HPDE6-E6E7 (cell line): Measurements from ENCODE around the gene SDK2.

ENCODE experiments used
- DNase-seq: peaks from one replicate; pipeline ENCODE4 v3.0.0; 2011; ENCODE audit warnings: missing footprints; ENCODE audit errors: extremely low spot score

The SDK2 gene

DNA sequence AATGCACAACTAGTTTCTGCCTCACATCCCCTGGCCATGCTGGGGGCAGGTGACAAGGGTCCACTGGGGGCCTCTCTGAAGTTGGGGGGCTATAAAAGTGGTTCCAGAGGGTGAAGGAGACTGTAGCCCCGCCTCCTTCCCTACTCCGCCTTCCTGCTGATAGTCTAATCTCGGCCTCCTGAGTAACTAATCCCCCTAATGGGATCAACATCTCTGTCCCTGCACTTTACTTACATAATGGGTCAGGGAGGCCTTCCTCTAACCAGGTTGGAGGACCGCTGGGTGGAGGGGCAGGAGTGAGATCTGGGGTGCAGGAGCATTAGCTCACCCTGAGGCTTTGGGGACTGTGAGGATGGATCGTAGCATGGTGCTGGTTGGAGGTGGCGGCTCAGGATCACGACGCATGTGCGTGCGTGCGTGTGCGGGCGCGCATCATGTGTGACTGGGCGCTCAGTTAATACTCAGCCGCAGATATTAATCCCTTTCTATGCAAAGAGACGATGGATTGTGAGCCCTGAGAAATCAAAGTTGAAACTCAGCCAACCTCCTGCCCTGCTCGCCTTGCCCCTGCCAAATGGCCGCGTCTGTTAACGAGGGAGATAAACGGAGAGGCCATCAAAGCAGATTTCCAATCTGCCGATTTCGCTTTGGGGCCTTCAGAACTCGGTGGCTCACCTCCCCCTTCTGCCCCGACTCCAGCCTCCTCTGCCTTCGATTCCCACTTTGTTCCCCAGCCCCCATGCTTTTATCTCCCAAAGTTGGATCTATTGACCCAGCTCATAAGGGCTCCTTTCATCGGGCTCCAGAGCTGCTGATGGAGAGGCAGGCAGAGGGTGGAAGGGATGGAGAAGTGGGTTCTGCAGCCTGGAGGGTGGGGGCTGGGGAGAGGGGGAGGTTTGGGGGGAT is 107.3 kb downstream of the SDK2 start:
- no peak for DNase-seq

DNA sequence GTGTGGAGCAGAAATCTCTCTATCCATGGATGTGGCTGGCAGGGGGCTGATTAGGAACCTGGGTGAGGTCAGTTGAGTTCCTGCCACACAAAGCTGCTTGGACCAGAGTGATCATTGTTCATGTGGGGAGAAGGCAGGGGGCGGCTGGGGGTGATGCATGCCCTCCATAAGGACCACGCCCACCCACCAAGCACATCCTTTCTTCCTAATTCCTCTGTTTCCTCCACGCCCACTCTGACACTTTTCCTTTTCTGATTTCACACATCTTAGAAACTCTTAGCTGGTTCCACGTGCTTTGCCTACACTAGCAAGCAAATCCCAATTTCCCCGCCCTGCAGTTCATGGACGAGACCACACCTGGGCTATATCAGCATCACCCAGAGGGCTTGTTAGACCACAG is 108.5 kb downstream of the SDK2 start:
- DNase-seq: no peak

DNA sequence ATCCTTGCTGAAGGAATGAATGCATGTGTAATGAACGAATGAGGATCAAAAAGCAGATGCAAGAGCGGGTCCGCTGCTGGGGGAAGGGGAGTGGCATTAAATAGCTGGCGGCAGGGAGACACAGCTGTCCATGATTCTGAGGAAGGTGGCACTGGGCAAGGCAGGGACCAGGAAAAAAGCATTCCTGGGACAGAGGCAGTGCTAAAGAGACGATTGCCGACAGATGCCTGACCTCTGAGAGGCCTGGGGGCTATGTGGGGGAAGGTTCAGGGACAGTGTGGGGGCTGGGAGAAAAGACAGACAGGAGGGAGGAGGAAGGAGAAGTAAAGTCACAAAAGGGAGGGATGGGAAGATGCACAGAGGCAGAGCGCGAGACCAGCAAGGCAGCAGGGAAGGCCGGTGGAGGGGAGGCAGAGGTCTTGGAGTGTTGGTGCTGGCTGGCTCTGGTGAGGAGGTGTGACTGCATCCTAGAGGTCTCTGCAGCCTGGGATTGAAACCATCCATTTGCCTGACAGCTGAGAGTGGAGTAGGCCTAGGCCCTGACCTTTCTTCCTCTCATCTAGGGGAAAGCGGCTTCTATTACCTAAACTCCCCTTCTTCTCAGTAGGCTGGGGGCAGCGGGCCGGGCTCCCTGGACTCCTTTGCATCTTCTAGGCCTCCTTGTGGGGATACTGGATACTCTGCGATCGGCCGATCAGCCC is 109.9 kb downstream of the SDK2 start:
- DNase-seq: no peak

DNA sequence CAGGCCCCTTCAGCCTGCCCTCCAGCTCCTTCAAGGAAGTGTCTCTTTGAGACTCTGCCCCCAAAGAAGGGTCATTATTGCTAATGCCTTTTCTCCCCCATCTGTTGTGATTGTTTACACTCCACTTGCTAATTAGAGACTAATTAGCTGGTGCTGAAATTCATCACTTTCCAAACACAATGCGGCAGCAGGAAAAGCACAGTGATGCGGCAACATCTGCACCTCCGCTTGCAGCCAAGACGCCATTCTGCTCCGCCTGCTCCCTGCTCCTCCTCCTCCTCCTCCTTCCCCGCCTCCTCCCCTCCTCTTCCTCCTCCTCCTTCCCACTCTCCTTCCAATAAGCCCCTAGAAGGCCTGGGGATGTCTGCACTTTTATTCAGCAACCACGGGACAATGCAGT is 110.5 kb downstream of the SDK2 start:
- DNase-seq: no peak

DNA sequence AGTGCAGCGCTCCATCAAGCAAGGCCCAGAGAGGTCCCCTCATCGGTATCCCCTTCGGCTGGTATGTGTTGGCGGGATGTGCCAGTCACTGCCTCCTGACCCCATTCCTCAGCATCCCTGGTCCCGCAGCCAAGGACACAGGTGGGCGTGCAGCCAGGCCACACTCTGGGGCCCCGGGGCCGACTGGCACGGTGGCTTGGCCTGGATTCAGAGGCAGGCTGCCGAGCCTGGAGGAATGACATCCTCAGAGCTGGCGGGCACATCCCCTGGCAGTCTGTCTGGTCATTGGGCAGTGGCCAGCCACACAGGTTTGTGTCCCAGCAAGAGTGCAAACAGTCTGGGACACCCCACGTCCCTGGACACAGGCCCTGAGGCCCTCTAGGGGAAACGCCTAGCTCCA is 111.1 kb downstream of the SDK2 start:
- no peak for DNase-seq

DNA sequence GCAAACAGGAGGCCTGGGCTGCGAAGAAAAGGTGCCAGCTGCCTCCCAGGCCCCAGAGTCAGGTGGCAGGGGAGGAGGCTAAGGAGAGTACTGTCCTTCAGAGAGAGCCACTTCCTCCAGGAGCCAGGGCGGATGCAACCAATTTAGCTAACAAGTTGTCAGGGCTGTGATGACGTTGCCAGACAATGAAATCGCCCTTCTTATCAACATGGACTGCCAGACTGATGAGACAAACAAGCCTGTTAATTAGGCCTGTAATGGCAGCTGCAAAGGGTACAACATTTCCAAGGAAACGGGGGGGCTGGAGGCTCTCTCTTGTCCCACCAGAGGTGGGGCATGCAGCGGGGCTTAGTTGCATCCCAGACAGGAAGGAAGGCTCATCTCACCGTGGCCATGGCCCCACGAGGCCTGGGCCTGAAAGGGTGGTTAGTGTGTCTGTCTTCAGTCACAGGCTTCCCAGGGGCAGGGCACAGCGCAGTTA is 111.8 kb downstream of the SDK2 start:
- DNase-seq: no peak

DNA sequence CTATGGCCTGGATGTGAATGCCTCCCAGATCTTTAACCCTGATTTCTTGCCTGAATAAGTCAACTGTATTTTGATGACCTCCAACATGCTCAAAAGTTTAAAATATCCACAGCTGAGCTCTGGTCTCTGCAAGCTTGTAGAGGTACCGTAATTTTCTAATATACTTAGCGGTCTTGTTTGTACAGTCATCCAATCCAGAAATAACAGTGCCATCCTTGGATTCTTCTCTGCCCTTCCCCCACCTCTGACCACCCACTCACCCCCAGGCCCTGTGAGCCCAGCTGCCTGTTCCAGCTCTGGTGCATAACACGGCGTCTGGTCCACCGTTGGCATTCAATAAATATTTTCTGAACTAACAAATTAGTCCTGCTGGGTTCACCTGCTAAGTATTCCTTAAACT is 113.1 kb downstream of the SDK2 start:
- DNase-seq: no peak

DNA sequence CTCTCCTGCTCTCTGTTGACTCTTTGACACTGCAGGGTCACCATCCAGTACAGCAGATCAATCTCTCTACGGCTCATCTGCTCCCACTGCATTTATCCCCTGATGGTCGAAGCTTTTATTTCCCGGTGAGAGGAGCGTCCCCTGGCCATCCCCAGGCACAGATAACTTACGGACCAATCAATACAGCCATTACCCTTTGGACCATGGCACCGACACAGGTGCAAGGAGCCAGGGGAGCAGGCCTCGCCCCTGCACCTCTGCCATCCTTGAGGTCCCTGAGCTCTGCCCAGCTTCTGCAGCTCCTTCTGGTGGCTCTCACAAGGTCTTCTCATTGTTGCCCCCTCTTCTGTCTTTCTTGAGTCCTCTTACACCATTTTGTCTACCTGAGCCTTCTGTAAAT is 115.6 kb downstream of the SDK2 start:
- DNase-seq: no peak

DNA sequence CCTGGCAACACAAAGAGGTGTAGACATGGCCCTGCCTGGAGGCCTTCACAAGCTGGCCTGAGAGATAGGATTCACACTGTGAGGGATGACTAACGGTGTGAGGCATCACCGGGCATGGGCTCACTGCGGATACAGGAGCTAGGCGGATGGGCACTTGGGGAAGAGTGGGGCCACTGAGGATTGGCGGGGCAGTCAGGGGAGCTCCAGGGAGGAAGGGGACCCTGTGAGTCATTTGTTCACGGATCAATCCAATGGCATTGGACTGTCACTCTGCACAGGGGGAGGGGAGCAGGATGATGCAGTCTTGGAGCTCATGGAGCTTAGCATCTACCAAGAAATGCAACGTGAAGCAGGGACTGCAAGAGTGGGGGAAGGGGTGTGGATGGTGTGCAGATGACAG is 117.3 kb downstream of the SDK2 start:
- no peak for DNase-seq

DNA sequence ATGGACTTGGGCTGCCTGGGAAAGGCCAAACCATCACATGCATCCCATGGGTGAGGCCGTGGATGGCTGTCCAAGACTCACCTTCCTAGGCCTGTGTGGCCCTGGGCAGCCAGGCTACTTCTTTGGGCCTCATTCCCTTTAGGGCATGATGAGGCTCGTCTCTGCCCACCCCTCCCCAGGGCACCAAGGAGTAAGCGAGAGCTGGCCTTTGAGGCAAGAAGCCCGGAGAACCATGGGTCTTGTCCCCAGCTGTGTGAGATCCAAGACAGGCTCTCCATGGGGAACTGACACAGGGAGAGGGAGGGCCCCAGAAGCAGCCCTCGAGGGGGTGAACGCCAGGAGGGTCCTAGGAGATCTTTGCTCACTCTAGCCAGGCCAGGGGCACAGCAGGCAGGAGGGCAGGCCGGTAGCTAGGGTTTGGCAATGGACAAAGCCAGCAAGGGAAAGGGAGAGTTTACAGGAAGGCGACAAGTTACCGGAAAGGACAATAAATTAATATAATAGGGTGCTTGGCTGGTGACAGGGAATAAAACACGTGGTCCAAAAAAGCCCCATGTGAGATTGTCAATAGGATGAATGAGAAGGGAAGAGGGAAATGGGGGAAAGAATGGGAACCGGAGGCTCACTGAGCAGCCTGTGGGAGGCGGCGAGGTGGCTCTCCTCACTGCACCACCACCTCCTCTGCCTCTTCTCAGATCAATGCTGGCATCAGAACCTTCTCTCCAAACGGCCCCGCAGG is 119.1 kb downstream of the SDK2 start:
- no peak for DNase-seq

DNA sequence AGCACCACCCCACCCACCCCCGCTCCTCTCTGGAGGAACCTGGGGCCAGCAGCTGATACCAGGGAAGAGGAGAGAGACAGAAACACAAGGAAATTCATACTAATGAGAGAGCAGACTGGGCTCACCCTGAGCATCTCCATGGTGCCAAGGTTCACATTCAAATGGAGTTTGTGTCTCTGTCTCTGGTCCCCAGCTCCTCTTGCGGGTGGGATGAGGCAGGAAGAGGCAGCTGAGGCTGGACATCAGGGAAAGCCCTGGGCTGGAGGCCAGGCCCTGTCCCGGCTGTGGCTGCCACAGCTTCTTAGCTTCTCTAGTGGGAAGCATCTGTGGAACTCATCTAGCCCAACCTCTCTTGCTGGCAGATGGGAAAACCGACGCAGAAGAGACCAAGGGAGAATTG is 121.5 kb downstream of the SDK2 start:
- no peak for DNase-seq

DNA sequence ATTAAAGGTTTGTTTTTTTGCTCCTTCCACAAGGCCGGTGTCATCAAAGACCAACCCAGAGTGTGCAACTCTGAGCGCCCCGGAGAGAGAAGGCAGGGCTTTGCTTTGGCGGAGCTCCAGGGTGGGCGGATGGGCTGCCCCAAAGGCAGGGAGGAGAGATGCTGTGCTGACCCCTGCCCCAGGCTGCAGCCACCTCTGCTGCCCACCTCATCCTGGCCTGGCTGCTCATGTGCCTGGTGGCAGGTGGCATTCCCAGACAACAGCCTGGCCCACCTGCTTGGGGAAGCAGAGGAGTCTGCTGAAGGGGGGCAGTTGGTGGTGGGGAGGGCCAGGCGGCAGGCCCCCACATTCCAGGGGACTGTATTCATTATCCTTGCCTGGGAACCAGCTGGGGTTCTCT is 122.1 kb downstream of the SDK2 start:
- no peak for DNase-seq

DNA sequence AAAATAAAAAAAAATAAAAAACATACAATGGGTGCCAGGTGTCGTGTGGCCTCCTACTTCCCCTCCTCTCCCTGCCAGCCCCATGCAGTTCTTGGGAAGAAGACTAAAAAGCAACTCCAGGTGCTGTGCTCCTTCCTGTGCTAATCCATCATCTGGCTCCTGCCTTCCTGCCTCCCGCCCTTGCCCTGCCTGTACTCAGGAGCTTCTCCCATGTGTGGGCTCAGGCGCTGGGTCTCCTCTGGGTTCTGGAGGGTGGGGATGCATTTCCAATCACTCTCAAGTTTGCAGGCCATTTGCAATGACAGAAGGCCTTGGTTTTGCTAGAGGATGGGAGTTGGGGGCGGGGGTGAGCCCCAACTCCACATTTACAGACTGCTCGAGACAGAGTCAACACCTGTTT is 122.9 kb downstream of the SDK2 start:
- no peak for DNase-seq

DNA sequence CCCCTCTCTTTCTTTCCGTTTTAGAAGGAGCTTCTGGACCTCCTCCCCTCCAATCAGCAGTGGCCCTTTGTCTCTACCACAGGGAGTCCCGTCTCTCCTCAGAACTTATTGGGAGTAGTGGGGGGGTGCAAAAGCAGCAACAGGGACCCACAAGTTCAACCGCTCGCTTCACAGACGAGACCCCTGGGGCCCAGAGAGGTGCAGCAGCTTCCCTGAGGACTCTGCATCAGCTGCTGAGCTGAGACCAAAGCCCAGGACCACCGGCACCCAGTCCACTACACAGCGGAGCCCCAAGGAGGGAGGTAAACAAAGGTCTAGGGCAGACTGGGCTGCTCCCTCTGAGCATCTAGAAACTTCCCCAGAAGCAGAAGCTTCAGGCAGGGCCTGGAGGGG is 123.9 kb downstream of the SDK2 start:
- no peak for DNase-seq

DNA sequence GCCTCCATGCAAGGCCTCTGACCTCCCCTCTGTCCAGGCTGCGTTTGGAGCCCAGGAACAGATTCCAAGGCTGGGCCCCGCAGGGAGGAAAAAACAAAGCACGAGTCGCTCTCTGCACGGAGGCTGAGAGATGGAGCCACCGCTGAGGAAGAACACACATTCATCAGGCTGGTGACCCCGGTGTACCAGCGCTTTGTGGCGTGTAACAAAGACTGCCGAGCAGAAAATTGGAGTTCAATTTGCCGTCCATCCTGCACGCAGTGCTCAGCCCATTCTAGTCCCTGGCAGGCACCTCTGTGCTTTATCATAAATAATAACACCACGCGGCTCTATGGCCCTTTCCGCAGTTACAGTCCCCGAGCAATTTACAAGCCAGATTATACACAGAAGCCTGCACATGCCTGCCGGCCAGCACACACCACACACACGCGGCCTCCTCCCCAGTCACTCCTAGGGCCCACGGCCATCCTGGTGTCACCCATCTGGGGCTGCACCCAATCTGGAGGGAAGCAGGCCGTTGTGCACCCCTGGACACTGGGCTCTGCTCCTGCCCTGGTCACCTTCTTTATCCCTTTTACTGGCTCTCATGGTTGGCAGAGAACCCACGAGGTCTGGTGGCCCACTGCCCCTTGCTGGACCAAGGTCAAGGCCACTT is 124.4 kb downstream of the SDK2 start:
- DNase-seq: no peak

DNA sequence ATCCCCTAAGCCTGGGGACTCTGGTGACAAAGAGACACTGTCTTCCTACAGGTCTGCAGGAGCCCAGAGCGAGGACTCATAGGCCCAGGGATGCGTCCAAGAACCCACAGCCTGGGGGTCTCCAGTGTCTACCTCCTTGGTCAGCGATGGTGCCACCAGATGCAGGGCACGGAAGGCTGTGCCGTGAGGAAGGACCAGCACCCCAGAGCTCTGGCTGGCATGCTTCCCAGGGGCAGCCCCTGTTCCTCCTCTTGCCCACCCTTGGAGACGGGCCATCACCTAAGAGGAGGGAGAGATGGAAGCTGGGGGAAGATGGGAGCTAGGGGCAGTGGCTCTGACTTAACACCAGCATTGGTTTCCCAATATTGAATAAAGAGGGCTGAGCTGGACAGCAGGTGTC is 125.2 kb downstream of the SDK2 start:
- no peak for DNase-seq

DNA sequence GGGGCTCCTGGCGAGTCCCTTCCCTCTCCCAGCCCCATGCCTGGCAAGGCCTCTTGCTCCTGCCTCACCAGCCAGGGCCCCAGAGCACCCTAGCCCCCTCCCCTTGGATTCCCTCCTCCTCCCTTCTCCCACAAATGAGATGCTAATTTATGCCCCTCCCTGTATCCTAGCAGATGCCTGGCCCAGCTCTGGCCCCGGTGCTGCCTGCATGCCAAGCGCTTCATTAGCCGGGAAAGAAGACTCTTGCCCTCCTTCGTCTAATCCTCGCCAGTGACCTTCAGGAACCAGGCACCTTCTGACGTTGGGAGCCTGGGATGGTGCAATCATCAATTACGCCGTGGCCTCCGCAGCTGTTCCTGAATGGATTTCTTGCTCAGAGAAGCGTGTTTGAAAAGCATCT is 127.8 kb downstream of the SDK2 start:
- DNase-seq: no peak

DNA sequence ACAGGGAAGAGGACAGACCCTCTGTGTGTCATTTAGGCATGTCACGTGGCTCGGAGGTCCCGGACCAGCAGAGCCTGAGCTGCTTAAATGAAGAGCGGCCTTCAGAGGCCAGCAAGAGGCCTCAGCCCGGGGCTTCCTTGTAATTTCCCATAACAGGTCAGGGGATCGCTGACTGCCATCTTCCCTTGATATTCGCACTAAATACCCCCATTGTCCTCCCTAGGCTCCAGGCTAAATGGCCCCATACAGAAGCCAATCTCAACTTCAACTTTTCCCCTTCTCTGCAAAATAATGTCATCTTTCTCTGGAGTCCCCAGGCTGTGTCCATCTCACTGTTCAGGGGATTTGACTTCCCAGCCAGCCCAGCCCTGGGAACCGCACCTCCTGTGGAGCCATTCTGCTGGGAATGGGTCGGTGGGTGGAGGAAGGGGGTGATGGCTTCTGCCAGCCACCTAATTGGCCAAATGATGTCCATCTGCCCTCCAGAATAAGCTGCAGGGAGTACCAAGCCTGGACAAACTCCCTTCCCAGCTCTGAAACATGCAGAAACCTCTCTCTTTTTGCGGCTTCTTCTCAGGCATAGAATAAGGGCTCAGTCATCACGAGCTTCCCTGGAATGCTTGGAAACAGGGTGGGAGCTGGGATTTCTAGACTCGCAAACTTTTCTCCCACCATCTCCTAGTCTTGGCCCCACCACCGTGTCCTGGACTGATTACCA is 129.9 kb downstream of the SDK2 start:
- DNase-seq: no peak

DNA sequence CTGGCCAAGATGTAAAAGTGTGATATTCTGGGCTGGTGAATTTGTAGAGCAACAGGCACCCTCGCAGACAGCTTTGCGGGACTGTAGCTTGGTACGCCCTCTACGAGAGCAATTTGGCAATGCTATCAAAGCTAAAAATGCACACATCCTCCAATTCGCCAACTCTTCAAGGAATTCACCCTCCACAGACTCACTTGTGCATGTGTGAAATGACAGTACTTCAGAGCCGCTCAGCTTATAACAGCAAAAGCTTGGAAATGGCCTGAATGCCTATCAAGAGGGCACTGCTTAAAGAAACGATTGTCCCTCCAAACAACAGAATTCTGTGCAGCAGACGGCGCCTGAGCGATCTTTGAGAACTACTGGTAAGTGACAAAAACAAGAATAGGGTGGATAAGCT is 130.8 kb downstream of the SDK2 start:
- DNase-seq: no peak

DNA sequence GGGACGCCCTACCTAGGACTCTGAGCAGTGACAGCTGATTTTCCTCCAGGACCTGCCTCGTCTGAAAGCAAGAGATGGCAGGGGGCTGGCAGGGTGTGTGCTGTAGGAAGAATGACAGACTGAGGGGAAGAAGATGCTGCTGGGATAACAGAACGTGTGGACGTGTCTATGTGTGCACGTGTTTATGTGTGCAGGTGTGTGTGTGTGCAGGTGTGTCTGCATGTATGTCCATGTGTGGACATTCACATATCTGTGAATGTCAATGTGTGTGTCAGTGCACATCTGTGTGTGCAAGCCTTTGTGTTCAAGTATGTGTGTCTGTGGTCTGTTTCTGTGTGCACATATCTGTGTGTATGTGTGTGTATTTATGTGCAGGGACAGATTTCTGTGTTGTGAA is 132.5 kb downstream of the SDK2 start:
- no peak for DNase-seq

DNA sequence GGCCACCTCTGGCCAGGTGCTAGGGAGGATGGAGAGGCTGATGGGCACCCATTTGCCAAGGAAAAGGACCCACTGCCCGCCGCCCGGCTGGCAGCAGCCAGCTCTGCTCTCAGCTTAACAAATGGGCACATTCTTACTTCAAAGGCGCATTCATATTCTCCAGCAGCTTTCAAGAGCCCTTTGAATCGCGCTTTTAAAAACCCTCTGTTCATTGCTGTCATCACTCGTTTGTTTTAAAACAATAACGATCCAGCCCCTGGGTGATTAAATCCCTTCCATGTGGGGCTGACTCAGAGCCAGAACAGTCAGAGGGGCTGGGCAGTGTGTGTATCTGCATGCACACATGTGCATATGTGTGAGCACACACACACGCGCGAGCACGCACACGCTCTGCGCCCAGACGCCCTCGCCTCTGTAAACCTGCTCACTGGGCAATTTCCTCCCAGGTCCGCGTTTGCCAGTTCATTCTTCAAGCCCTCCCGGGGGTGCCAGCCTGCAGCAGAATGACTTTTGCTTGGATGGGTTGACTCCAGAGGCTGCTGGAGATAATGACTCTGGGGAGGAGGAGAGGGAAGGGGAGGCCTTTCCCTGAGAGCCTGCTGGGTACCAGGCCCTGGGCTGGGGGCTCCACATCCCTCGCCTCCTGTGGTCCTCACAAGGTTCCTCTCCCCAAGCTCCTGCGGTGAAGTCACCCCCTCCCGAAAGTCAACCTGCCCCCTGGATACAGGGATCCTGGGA is 133.1 kb downstream of the SDK2 start:
- no peak for DNase-seq
